GM13976 (cell line): ENCODE measurements around the gene LMLN.
"Not testable (repeated sequence)": the region's sequence is repeated elsewhere in the genome, so short reads cannot be mapped to it uniquely, and the experiment has no call there.

Experiments
- DNase-seq: peaks from one replicate; pipeline ENCODE4 v3.0.0; 2012; ENCODE audit warnings: low spot score
- CTCF ChIP-seq: IDR thresholded peaks from 2 replicates; pipeline ENCODE4 v1.5.1; 2012; ENCODE audit warnings: borderline replicate concordance, mild to moderate bottlenecking; ENCODE audit not compliant: insufficient read depth; ENCODE audit errors: extremely low read depth, missing control alignments, control extremely low read depth
- in situ Hi-C: fragments of 300-500 bp; cut with MboI; formaldehyde crosslinking; loops from one replicate; pipeline ENCODE4 v1.12.0; 2022; ENCODE audit warnings: low sequenced_read_pairs, mixed read lengths, inconsistent platforms; ENCODE audit not compliant: unreplicated experiment

The LMLN gene

GRCh38 chr3:198032039-198032936 is 72.3 kb downstream of the LMLN start:
- in situ Hi-C loops: no loop called here
- no peak for DNase-seq
- no peak for TF ChIP-seq CTCF

DNA sequence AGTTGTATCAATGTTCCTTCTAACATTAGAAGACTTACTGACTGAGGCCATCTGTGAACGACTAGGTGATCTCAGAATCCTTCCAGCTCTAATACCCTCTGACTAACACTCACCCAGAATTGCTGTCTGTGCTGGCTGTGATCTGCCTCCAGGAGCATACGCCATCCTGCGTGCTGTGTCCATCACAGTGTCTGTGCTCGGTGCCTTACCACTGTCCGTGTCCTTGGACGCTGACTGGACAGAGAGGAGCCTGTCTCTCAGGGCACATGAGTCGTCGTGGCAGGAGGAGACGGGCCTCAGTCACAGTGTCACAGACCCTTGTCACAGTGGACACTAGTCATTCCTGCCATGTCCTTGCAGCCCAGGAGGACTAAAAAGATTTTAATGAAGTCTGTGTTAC is 83.1 kb downstream of the LMLN start:
- no peak for DNase-seq
- TF ChIP-seq CTCF: no peak
- in situ Hi-C loops: no loop called here

DNA sequence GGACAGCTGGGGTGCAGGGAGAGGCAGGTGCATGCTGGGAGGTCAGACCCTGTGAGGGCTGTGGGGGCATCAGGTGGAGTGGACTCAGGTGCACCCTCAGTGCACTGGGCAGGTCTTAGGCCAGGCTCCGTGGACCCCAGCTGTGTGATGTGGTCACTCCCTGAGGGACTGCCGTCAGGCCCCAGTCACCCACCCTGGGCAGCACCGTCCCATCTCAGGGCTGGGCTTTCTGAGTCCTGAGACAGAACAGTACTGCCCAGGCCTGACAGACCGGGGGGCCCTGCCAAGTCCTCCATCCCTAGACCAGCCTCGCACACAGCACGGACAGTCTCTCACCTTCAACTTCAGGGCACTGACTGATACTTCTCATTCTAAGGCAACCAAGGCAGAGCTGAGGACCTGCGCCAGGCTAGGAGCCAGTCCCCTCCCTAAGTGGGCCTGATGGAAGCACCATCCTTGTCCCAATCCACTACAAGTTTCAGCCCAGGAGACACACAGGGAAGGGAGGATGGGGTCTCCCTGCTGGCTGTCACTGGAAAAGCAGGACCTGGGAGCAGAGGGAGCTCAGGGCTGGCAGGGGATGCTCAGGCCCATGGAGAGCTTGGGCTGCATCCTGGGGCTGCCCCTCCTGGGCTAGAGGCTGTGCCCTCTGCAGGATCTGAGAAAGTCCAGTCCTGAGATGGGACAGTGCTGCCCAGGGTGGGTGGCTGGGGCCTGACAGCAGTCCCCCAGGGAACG is 86.3 kb downstream of the LMLN start:
- no peak for DNase-seq
- no peak for TF ChIP-seq CTCF

DNA sequence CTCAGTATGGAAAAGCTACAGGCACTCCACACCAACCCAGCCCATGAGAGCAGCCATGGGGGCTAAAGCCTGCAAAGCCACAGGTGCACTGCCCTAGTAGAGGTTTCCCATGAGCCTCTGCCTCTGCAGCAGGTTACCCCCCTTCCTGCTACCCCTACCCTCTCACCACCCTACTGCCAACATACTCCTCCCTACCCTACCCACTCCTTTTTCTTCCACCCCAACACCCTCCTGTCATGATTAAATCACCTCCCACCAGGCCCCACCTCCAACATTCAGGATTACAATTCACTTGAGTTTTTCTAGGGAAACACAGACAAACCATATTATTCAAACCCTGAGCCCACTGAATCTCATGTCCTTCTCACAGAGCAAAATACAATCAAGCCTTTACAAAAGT is 88.4 kb downstream of the LMLN start:
- in situ Hi-C loops: no loop called here
- no peak for TF ChIP-seq CTCF
- no peak for DNase-seq

More for the DNA sequence above, 86.3 kb downstream of the LMLN start:
- in situ Hi-C loops: no loop called here

DNA sequence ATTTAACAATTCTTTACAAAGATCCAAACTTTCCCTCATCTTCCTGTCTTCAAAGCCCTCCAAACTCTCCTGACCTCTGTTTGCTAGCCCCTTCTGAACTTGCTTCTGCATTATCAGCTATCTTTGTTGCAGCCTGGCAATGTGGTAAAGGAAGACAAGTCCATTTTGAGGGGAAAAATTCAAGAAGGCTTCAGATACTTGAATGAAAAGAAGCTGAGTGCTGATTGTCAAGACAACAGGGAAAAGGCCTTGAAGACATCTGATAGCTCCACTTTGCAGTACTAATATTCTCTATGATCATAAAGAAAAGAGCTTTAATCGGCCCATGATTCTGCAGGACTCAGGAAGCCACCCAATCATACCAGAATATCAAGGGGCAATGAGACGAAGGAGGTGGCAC is 91.8 kb downstream of the LMLN start:
- no peak for DNase-seq
- no peak for TF ChIP-seq CTCF
- in situ Hi-C loops: no loop called here

DNA sequence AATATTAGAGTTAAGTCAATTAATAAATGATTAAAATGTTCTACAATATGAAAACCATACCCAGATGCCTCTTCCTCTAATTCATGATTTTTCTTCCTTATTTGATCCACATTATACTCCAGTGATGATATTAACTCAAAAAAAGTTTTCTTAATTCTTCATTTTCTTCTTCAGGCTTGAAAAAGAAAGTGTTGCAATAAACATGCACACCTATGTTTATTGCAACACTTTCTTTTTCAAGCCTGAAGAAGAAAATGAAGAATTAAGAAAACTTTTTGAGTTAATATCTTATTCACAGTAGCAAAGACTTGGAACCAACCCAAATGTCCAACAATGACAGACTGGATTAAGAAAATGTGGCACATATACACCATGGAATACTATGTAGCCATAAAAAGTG is 93.4 kb downstream of the LMLN start:
- in situ Hi-C loops, DNase-seq: not testable (repeated sequence)
